GM21717 (cell line): ENCODE data around the gene LRP5.
A peak's percentile ranks its signal among the peaks of the same experiment; 100 is the strongest.
"Not testable (repeated sequence)": the region's sequence is repeated elsewhere in the genome, so short reads cannot be mapped to it uniquely, and the experiment has no call there.

Source experiments
- ATAC-seq: cut with Tn5 transposase; IDR thresholded peaks from one replicate; pipeline ENCODE4 v1.9.1; 2021; ENCODE audit warnings: mild to moderate bottlenecking, moderate library complexity; ENCODE audit not compliant: unreplicated experiment

LRP5 gene

GRCh38 chr11:68438658-68439259, 126.4 kb downstream of the LRP5 start:
- no peak for ATAC-seq

- ATAC-seq, result no peak
Measured at GRCh38 chr11:68439355-68440065, 127.1 kb downstream of the LRP5 start.

GRCh38 chr11:68440224-68440623, 127.8 kb downstream of the LRP5 start:
- ATAC-seq, result no peak

GRCh38 chr11:68441466-68442230, 129.3 kb downstream of the LRP5 start:
- no peak for ATAC-seq

GRCh38 chr11:68442433-68442832, 130.0 kb downstream of the LRP5 start:
- no peak for ATAC-seq

- ATAC-seq, result no peak
Measured at GRCh38 chr11:68444566-68444965, 132.2 kb downstream of the LRP5 start.

- no peak for ATAC-seq
Measured at GRCh38 chr11:68445531-68446035, 133.2 kb downstream of the LRP5 start.

- no peak for ATAC-seq
Measured at GRCh38 chr11:68446046-68446725, 133.8 kb downstream of the LRP5 start.

GRCh38 chr11:68447015-68447801, 134.8 kb downstream of the LRP5 start:
- ATAC-seq, result no peak

- ATAC-seq, result not testable (repeated sequence)
Measured at GRCh38 chr11:68447914-68448313, 135.5 kb downstream of the LRP5 start.

GRCh38 chr11:68448604-68449011, 136.2 kb downstream of the LRP5 start:
- no peak for ATAC-seq

GRCh38 chr11:68449951-68450350, 137.6 kb downstream of the LRP5 start:
- no peak for ATAC-seq

GRCh38 chr11:68450711-68451110, 138.3 kb downstream of the LRP5 start:
- no peak for ATAC-seq

GRCh38 chr11:68454767-68455166, 142.4 kb downstream of the LRP5 start:
- ATAC-seq, result no peak

GRCh38 chr11:68455485-68455884, 143.1 kb downstream of the LRP5 start:
- no peak for ATAC-seq

GRCh38 chr11:68457216-68457897, 145.0 kb downstream of the LRP5 start:
- no peak for ATAC-seq

- ATAC-seq, result no peak
Measured at GRCh38 chr11:68457898-68458249, 145.5 kb downstream of the LRP5 start.

GRCh38 chr11:68458340-68458739, 145.9 kb downstream of the LRP5 start:
- ATAC-seq, result not testable (repeated sequence)

GRCh38 chr11:68459886-68460740, 147.7 kb downstream of the LRP5 start:
- ATAC-seq, result peak; percentile 76
